Right atrium auricular region (tissue), 2 donors: Measurements from ENCODE around the gene SNN. TPM values are rescaled to one million over a fixed set of nuclear protein-coding genes. Genes with fewer than 3 reads are reported as not detected.

ENCODE experiments used
- DNase-seq: peaks from one replicate; pipeline ENCODE4 v3.0.0-alpha.2; 2019; ENCODE audit warnings: low spot score
- H3K27ac ChIP-seq, 2 donors: fragments of 200-600 bp; sonication (generic); 1 replicate in 1 of 2; 2 replicates in 1 of 2; pipeline ENCODE4 v1.5.1; 2016 to 2019
- H3K27me3 ChIP-seq, 2 donors: fragments of 200-600 bp; sonication (generic); one replicate each; pipeline versions ENCODE4 v1.5.1 to v1.6.0; 2017 to 2019
- H3K36me3 ChIP-seq: fragments of 200-600 bp; sonication (generic); one replicate; pipeline ENCODE4 v1.5.1; 2016
- H3K4me1 ChIP-seq, 2 donors: fragments of 200-600 bp; sonication (generic); one replicate each; pipeline versions ENCODE4 v1.5.1 to v1.6.0; 2017 to 2019
- H3K4me3 ChIP-seq, 2 donors: fragments of 200-600 bp; sonication (generic); 1 replicate in 1 of 2; 2 replicates in 1 of 2; pipeline ENCODE4 v1.5.1; 2017 to 2019; ENCODE audit warnings: mild to moderate bottlenecking in 1 of 2, moderate library complexity in 1 of 2
- H3K9me3 ChIP-seq, 2 donors: fragments of 200-600 bp; sonication (generic); one replicate each; pipeline ENCODE4 v1.5.1; 2019
- CTCF ChIP-seq, 2 donors: fragments of 200-600 bp; sonication (generic); IDR thresholded peaks; one replicate each; pipeline ENCODE4 v1.5.1; 2019; ENCODE audit warnings: antibody characterized with exemption in 2 of 2
- total RNA-seq, 2 donors: library from RNA; depleted of rRNA; stranded (reverse); fragments of >200 nt; gene quantifications; one replicate each; pipeline ENCODE4 v1.1.0, GENCODE V29; 2016

Gene SNN
- total RNA-seq, 2 donors from 2014 or later = 18.9 to 20.0 TPM

GRCh38 chr16:11655655-11656054, 12.6 kb upstream of the SNN start:
- DNase-seq = no peak
- no peaks in the 10 kb centered on the region for H3K27me3 ChIP-seq
- TF ChIP-seq CTCF (IDR thresholded peaks at IDR 0.05) = no peak

GRCh38 chr16:11657556-11657955, 10.7 kb upstream of the SNN start:
- no peaks in the 10 kb centered on the region for H3K36me3 ChIP-seq
- H3K9me3 ChIP-seq = no peaks in the 10 kb centered on the region
- no peak overlapping the region for H3K4me3 ChIP-seq
- H3K4me1 ChIP-seq = no peaks in the 10 kb centered on the region
- no peaks in the 10 kb centered on the region for H3K27me3 ChIP-seq
- no peak for TF ChIP-seq CTCF (IDR thresholded peaks at IDR 0.05)
- no peak for DNase-seq
- no peak overlapping the region for H3K27ac ChIP-seq

More at GRCh38 chr16:11655655-11656054, 12.6 kb upstream of the SNN start:
- H3K4me3 ChIP-seq = no peak overlapping the region
- H3K36me3 ChIP-seq = no peaks in the 10 kb centered on the region
- no peak overlapping the region for H3K27ac ChIP-seq
- no peaks in the 10 kb centered on the region for H3K9me3 ChIP-seq
- no peaks in the 10 kb centered on the region for H3K4me1 ChIP-seq

GRCh38 chr16:11658896-11659708, 9.2 kb upstream of the SNN start:
- no peak for DNase-seq
- Histone ChIP-seq H3K4me3 (no peak overlapping the region), H3K4me1 (no peaks in the 10 kb centered on the region), H3K27ac (no peak overlapping the region), H3K27me3 (no peaks in the 10 kb centered on the region), H3K36me3 (no peaks in the 10 kb centered on the region), H3K9me3 (no peaks in the 10 kb centered on the region)
- no peak for TF ChIP-seq CTCF (IDR thresholded peaks at IDR 0.05)

DNA sequence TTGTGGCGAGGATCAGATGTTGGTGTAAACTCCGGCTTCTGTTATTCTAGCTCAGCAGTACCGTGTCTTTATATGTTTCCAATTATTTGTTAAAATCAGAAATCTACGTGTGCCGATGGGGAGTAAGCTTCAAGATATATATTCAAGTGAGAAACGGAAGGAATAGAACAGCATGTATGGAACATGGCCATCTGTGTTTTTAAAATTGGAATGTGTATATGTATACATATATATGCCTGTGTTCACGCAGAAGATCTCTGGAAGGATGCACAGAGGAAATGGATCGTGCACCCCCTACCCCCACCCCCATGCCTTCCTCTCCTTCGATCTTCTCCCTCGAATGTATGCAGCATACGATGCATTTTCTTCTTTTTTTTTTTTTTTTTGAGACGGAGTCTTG, 7.7 kb upstream of the SNN start:
- H3K4me1 ChIP-seq = no peaks in the 10 kb centered on the region
- no peak overlapping the region for H3K27ac ChIP-seq
- no peak for TF ChIP-seq CTCF (IDR thresholded peaks at IDR 0.05)
- H3K9me3 ChIP-seq = no peaks in the 10 kb centered on the region
- H3K4me3 ChIP-seq = no peak overlapping the region
- no peak for DNase-seq
- H3K27me3 ChIP-seq = no peaks in the 10 kb centered on the region
- no peaks in the 10 kb centered on the region for H3K36me3 ChIP-seq

GRCh38 chr16:11662582-11662981, 5.7 kb upstream of the SNN start:
- Histone ChIP-seq H3K36me3 (no peaks in the 10 kb centered on the region), H3K9me3 (no peaks in the 10 kb centered on the region), H3K27me3 (no peaks in the 10 kb centered on the region), H3K4me3 (no peak overlapping the region), H3K27ac (no peak overlapping the region), H3K4me1 (peaks cover 0 to 1% of the 10 kb centered on the region in 2 donors)
- TF ChIP-seq CTCF (IDR thresholded peaks at IDR 0.05) = no peak
- no peak for DNase-seq

DNA sequence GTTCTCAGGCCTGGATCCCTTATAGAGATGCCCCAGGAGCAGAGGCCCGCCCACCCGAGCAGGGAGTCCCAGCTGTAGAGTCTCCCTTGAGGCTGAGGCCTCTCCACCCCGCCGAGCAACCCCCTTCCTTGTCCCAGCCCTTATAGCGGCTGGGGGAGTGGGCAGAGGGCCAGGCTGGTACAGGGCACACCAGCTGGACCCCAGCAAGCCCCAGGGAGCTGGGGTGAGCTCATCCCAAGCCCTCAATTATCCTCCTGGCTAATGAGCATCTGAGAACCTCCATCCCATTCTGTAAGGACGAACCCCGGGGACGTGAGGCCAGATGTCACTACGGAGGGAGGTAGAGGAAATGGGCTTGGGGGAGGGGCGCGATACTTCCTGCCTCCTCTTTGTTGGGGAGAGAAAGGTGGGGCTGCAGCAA, 3.2 kb upstream of the SNN start:
- H3K4me3 ChIP-seq = no peak overlapping the region
- DNase-seq = no peak
- no peak for TF ChIP-seq CTCF (IDR thresholded peaks at IDR 0.05)
- no peaks in the 10 kb centered on the region for H3K9me3 ChIP-seq
- H3K4me1 ChIP-seq = peaks cover 0 to 16% of the 10 kb centered on the region in 2 donors
- H3K27ac ChIP-seq = no peak overlapping the region
- no peaks in the 10 kb centered on the region for H3K27me3 ChIP-seq
- no peaks in the 10 kb centered on the region for H3K36me3 ChIP-seq
